CD4-positive, CD25-positive, alpha-beta regulatory T cell (primary cell): Measurements from ENCODE around the gene RETREG2. TPM values are rescaled to one million over a fixed set of nuclear protein-coding genes. Genes with fewer than 3 reads are reported as not detected.

Source experiments
- ATAC-seq, 2 donors: fragments of 150-1000 bp; cut with Tn5 transposase; one replicate each; pipeline ENCODE4 v1.10.0; 2021; ENCODE audit warnings: low read depth in 2 of 2, moderate number of reproducible peaks in 2 of 2, moderate library complexity in 1 of 2
- DNase-seq, 3 donors: peaks; one replicate each; pipeline versions ENCODE4 v3.0.0 to v3.0.0-alpha.2; 2012 to 2022; ENCODE audit warnings: mixed read lengths in 1 of 3
- H3K27ac ChIP-seq: one replicate; pipeline ENCODE4 v1.7.0; 2013; ENCODE audit warnings: mild to moderate bottlenecking, low read length; ENCODE audit not compliant: insufficient read depth, poor library complexity, severe bottlenecking
- H3K27me3 ChIP-seq: one replicate; pipeline ENCODE4 v1.7.0; 2013; ENCODE audit warnings: low read length; ENCODE audit not compliant: control insufficient read depth, insufficient read depth
- H3K36me3 ChIP-seq: one replicate; pipeline ENCODE4 v1.7.0; 2013; ENCODE audit warnings: mild to moderate bottlenecking, low read length, moderate library complexity; ENCODE audit not compliant: control insufficient read depth, insufficient read depth
- H3K4me1 ChIP-seq: 2 replicates; pipeline ENCODE4 v1.7.0; 2013; ENCODE audit warnings: mild to moderate bottlenecking, low read length; ENCODE audit not compliant: insufficient read depth, control insufficient read depth, poor library complexity, severe bottlenecking
- H3K4me3 ChIP-seq: one replicate; pipeline ENCODE4 v1.7.0; 2013; ENCODE audit warnings: low read depth, mild to moderate bottlenecking, low read length, moderate library complexity
- H3K9me3 ChIP-seq, 2 experiments: 1 replicate in 1 of 2; 2 replicates in 1 of 2; pipeline ENCODE4 v1.7.0; 2013; ENCODE audit warnings: low read length in 2 of 2, mild to moderate bottlenecking in 1 of 2, moderate library complexity in 1 of 2; ENCODE audit not compliant: control insufficient read depth in 2 of 2
- H3K27ac Mint-ChIP-seq, 3 donors: one replicate each; pipeline ENCODE4 v1.8.0; 2020 to 2022; ENCODE audit warnings: mild to moderate bottlenecking in 3 of 3, mixed read lengths in 3 of 3, moderate library complexity in 2 of 3
- H3K27me3 Mint-ChIP-seq: one replicate; pipeline ENCODE4 v1.8.0; 2022; ENCODE audit warnings: mild to moderate bottlenecking, mixed read lengths
- H3K36me3 Mint-ChIP-seq: one replicate; pipeline ENCODE4 v1.8.0; 2020; ENCODE audit warnings: mixed read lengths
- H3K4me1 Mint-ChIP-seq, 4 donors: one replicate each; pipeline ENCODE4 v1.8.0; 2020 to 2022; ENCODE audit warnings: mixed read lengths in 4 of 4, mild to moderate bottlenecking in 1 of 4
- H3K4me3 Mint-ChIP-seq, 4 donors: one replicate each; pipeline ENCODE4 v1.8.0; 2020 to 2022; ENCODE audit warnings: mild to moderate bottlenecking in 4 of 4, mixed read lengths in 4 of 4, moderate library complexity in 3 of 4
- H3K9me3 Mint-ChIP-seq, 7 donors: one replicate each; pipeline ENCODE4 v1.8.0; 2020 to 2022; ENCODE audit warnings: mixed read lengths in 7 of 7, mild to moderate bottlenecking in 3 of 7, moderate library complexity in 2 of 7
- polyA plus RNA-seq, 4 donors: library from polyadenylated mRNA; unstranded; fragments of 300-500 nt; fragmentation: Illumina TruSeq; gene quantifications; one replicate each; pipeline ENCODE4 v1.2.3, GENCODE V29; 2021
- total RNA-seq: library from RNA; stranded (reverse); gene quantifications from one replicate; pipeline ENCODE4 v1.2.3, GENCODE V29; 2022

The RETREG2 gene
- total and polyA plus RNA-seq, 5 donors from 2014 or later = 62.8 to 89.7 (median 77.4) TPM

DNA sequence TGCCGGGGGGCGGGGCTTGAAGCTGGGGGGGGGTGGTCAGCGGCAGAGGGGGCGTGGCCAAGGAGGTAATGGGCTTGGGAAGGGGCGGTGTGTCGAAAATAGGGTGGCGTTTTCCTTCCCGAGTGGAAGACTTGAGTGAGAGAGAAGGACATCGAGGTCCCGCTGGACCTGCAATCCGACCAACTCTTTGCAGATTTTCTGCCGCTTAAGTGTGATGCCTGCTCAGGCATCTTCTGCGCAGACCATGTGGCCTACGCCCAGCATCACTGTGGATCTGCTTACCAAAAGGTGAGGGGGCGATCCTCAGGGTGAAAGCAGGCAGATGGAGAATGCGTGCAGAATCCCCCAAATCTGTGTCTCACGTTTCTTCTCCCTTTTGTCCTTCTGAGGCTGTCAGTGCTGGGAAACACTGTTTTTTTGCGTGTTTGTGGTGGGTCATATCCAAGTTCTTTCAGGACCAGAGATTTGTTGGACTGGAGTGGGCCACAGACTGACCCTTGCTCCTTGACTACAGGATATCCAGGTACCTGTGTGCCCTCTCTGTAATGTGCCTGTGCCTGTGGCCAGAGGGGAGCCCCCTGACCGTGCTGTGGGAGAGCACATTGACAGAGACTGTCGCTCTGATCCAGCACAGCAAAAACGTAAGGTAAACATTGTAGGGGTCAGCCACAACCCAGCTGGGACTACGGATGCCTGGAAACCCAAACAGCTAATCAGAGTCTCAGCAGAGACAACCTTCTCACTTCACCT is 29.2 kb downstream of the RETREG2 start:
- Mint-ChIP-seq H3K27ac (peak overlapping the region; percentile 43 to 79 (median 65)), H3K36me3 (no peaks in the 10 kb centered on the region), H3K4me1 (peaks cover 6 to 41% (median 18%) of the 10 kb centered on the region in 4 donors), H3K9me3 (peaks cover 0 to 2% (median 0%) of the 10 kb centered on the region in 7 donors), H3K4me3 (peak overlapping the region; percentile 93 to 99 (median 96)), H3K27me3 (peaks cover 4% of the 10 kb centered on the region)
- DNase-seq (no peak), ATAC-seq (no peak)
- peaks cover 16% of the 10 kb centered on the region for H3K36me3 ChIP-seq
- H3K27me3 ChIP-seq = no peaks in the 10 kb centered on the region
- peak overlapping the region; percentile 92 for H3K27ac ChIP-seq
- no peaks in the 10 kb centered on the region for H3K9me3 ChIP-seq
- H3K4me1 ChIP-seq = peaks cover 26% of the 10 kb centered on the region
- peak overlapping the region; percentile 74 for H3K4me3 ChIP-seq

DNA sequence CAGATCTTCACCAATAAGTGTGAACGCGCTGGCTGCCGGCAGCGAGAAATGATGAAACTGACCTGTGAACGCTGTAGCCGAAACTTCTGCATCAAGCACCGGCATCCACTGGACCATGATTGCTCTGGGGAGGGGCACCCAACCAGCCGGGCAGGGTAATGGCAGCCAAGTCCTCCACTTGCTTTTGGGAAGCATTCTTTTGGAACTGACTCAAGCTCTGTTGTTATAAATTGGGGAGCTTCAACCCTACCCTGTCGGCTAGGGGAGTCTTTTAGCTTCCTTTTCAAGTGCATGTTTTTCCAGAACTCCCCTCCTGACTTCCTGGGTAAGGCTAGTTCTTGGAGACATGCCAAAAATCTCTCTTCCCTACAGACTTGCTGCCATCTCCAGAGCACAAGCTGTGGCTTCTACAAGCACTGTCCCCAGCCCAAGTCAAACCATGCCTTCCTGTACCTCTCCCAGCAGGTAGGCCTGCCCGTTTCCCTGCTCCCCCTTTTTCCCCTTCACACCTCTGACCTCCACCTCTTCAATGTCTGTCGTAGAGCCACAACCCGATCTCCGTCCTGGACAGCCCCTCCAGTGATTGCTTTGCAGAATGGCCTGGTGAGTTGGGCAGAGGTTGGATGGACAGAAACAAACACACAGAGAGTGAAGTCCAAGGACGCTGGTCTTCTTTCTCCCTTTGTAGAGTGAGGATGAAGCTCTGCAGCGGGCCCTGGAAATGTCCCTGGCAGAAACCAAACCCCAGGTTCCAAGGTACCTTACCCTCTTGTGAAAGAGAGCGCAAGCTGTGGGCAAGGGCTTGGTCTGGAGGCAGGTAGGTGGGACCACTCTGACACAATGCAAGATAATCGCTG is 30.0 kb downstream of the RETREG2 start:
- Histone ChIP-seq H3K4me1 (peaks cover 26% of the 10 kb centered on the region), H3K4me3 (peak overlapping the region; percentile 74), H3K27me3 (no peaks in the 10 kb centered on the region), H3K9me3 (no peaks in the 10 kb centered on the region), H3K27ac (no peak overlapping the region), H3K36me3 (peaks cover 16% of the 10 kb centered on the region)
- no peaks in the 10 kb centered on the region for H3K36me3 Mint-ChIP-seq
- H3K27ac Mint-ChIP-seq = peak overlapping the region; percentile 79 to 91 (median 81)
- DNase-seq (no peak), ATAC-seq (no peak)
- H3K4me1 Mint-ChIP-seq = peaks cover 6 to 41% (median 18%) of the 10 kb centered on the region in 4 donors
- H3K27me3 Mint-ChIP-seq = peaks cover 4% of the 10 kb centered on the region
- peak overlapping the region; percentile 78 to 96 (median 94) for H3K4me3 Mint-ChIP-seq
- H3K9me3 Mint-ChIP-seq = no peaks in the 10 kb centered on the region

DNA sequence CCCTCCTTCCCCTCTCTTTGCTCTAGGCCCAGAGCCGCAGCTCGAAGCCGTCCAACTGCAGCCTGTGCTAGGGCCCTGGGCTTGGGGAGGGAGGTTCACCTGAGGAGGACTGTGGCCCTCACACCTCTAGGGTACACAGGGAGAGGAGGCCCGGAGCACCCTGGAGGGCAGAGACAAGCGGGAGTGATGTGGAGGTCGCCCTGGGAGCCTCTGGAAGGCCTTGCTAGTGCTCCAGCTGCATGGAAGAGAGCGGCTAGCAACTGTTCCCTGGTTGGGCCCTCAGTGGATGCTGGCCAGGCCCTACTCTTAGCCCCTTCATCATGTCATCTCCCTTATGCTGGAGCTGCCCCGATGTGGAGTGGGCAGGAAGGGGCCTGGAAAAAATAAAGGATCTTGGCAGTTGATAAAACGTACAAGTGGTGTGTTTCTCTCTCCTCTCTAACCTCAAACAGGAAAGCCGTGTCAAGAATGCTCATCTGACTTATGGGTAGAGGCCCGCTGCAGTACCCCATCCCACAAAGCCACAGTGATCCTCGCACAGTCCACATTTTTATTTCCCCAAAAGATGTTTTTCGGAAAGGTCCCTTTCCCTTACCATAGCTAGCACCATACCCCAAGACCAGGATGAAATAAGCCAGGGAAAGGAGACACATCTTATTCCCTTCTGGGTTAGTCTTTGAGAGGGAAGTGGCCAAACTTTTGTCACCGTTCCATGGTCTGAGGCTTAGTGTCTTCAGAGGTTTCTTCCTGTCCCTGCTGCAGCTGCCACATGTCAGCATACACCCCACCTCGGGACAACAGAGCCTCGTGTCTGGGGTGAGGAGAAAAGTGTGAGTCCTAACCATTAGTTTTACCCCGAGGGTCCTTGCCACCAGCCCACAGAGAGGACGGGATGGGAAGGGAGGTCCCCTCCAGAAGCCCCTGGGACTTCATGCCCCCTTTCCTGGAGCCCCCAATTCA is 31.4 kb downstream of the RETREG2 start:
- H3K27me3 Mint-ChIP-seq = peaks cover 4% of the 10 kb centered on the region
- peaks cover 16% of the 10 kb centered on the region for H3K36me3 ChIP-seq
- no peak overlapping the region for H3K27ac ChIP-seq
- H3K4me3 ChIP-seq = no peak overlapping the region
- ATAC-seq (no peak), DNase-seq (no peak)
- peaks cover 26% of the 10 kb centered on the region for H3K4me1 ChIP-seq
- peaks cover 6 to 41% (median 18%) of the 10 kb centered on the region in 4 donors for H3K4me1 Mint-ChIP-seq
- H3K4me3 Mint-ChIP-seq = peak overlapping the region; percentile 33 to 80 (median 58)
- H3K9me3 Mint-ChIP-seq = no peaks in the 10 kb centered on the region
- H3K27ac Mint-ChIP-seq = peak overlapping the region in 2 of 3 donors; percentile 71 to 81
- H3K27me3 ChIP-seq = no peaks in the 10 kb centered on the region
- H3K9me3 ChIP-seq = no peaks in the 10 kb centered on the region
- no peaks in the 10 kb centered on the region for H3K36me3 Mint-ChIP-seq

DNA sequence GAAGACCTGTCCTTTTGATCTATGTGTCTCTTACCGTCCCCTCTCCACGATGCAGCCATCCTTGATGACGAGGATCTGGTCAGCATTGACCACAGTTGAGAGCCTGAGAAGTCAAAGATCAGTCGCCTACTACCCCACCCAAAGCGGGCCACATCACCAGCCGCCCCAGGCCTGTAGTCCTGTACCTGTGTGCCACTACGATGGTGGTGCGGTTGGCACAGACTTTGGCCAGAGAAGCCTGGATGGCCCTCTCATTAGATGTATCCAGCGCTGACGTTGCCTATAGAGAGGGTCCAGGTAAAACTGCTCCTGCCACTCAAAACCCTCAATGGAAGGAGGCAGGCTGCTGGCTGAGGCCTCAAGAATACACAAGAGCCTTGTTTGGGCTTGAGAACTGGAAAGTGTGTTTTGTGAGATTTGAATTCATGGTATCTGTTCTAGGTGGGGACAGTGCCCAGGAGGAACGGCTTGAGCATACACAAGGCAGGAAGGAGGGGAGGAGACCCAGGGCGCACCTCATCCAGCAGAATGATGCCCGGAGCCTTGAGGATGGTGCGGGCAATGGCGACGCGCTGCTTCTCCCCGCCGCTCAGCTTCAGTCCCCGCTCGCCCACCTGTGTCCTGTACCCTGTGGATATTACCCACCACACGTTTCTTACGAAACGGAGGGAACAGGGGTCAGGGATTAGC is 32.3 kb downstream of the RETREG2 start:
- Histone ChIP-seq H3K9me3 (no peaks in the 10 kb centered on the region), H3K27ac (peak overlapping the region; percentile 67), H3K4me1 (peaks cover 26% of the 10 kb centered on the region), H3K27me3 (no peaks in the 10 kb centered on the region), H3K36me3 (peaks cover 16% of the 10 kb centered on the region), H3K4me3 (no peak overlapping the region)
- Mint-ChIP-seq H3K4me3 (peak overlapping the region in 1 of 4 donors; percentile 80), H3K36me3 (peaks cover 4% of the 10 kb centered on the region), H3K27me3 (peaks cover 4% of the 10 kb centered on the region), H3K27ac (peak overlapping the region in 2 of 3 donors; percentile 71 to 81), H3K9me3 (no peaks in the 10 kb centered on the region), H3K4me1 (peaks cover 7 to 43% (median 18%) of the 10 kb centered on the region in 4 donors)
- ATAC-seq (no peak), DNase-seq (no peak)

DNA sequence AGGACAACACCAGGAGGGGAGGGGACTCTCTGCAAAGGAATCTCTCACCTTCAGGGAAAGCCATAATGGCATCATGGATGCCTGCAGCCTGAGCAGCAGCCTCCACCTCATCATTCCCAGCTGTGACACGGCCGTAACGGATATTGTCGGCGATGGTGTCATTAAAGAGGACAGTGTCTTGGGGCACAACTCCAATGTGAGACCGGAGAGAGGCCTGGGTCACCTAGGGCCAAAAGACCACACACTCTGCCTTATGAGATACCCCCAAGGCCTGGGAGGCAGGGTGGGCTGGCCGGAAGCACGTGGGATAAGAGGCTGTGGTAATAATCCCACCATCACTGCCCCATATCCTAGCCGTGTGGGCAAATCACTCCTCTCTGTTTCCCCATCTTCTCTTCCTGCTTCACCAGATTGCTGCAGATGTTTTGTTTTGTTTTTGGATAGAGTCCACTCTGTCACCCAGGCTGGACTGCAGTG is 32.8 kb downstream of the RETREG2 start:
- Histone ChIP-seq H3K36me3 (peaks cover 16% of the 10 kb centered on the region), H3K9me3 (no peaks in the 10 kb centered on the region), H3K27ac (peak overlapping the region; percentile 67), H3K27me3 (no peaks in the 10 kb centered on the region), H3K4me3 (peak overlapping the region; percentile 53), H3K4me1 (peaks cover 24% of the 10 kb centered on the region)
- ATAC-seq = no peak
- peaks cover 7 to 42% (median 17%) of the 10 kb centered on the region in 4 donors for H3K4me1 Mint-ChIP-seq
- no peaks in the 10 kb centered on the region for H3K9me3 Mint-ChIP-seq
- H3K27me3 Mint-ChIP-seq = peaks cover 4% of the 10 kb centered on the region
- H3K27ac Mint-ChIP-seq = peak overlapping the region; percentile 95 to 99 (median 95)
- DNase-seq = no peak
- peak overlapping the region in 3 of 4 donors; percentile 31 to 91 (median 84) for H3K4me3 Mint-ChIP-seq
- peaks cover 4% of the 10 kb centered on the region for H3K36me3 Mint-ChIP-seq

DNA sequence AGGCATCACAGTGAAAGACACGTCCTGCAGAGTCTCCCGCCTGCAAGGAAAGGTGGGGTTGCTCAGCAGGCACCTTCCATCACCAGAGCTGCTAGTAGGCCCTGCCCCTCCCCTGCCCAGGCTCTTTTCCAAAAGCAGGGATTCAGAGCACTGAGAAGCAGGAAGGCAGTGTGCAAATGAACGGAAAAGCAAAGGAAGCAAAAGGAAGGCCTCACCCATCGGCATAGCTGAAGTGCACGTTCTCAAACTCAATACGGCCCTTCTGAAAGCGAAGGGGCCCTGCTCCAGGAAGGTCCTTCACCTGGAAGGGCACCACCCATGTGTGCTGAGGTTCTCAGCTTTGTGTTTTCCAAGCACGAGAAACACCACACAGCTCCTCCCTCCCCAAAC is 34.9 kb downstream of the RETREG2 start:
- Histone ChIP-seq H3K27ac (no peak overlapping the region), H3K36me3 (peaks cover 14% of the 10 kb centered on the region), H3K4me3 (no peak overlapping the region), H3K27me3 (no peaks in the 10 kb centered on the region), H3K4me1 (peaks cover 18% of the 10 kb centered on the region), H3K9me3 (no peaks in the 10 kb centered on the region)
- no peaks in the 10 kb centered on the region for H3K27me3 Mint-ChIP-seq
- no peak for DNase-seq
- H3K36me3 Mint-ChIP-seq = peaks cover 4% of the 10 kb centered on the region
- no peak overlapping the region for H3K27ac Mint-ChIP-seq
- no peak overlapping the region for H3K4me3 Mint-ChIP-seq
- H3K9me3 Mint-ChIP-seq = peaks cover 0 to 2% (median 0%) of the 10 kb centered on the region in 7 donors
- H3K4me1 Mint-ChIP-seq = peaks cover 6 to 38% (median 18%) of the 10 kb centered on the region in 4 donors
- ATAC-seq = no peak
